Cardiac muscle cell (in vitro differentiated cells and primary cell): ENCODE data around the gene PACSIN2. TPM values are rescaled to one million over a fixed set of nuclear protein-coding genes. Genes with fewer than 3 reads are reported as not detected.
"Not testable (repeated sequence)": the region's sequence is repeated elsewhere in the genome, so short reads cannot be mapped to it uniquely, and the experiment has no call there.

Experiments used
- DNase-seq, 2 donors: peaks; one replicate each; pipeline versions ENCODE4 v3.0.0 to v3.0.0-alpha.2; 2010 to 2017; ENCODE audit warnings: low read depth in 1 of 2, low spot score in 1 of 2
- H3K27ac ChIP-seq: fragments of 200-600 bp; sonication (generic); 2 replicates; pipeline ENCODE4 v1.5.1; 2016
- H3K27me3 ChIP-seq: fragments of 200-600 bp; sonication (generic); 2 replicates; pipeline ENCODE4 v1.6.0; 2016; ENCODE audit warnings: control low read depth
- H3K36me3 ChIP-seq: fragments of 200-600 bp; sonication (generic); 2 replicates; pipeline ENCODE4 v1.5.1; 2016; ENCODE audit warnings: control low read depth
- H3K4me1 ChIP-seq: fragments of 200-600 bp; sonication (generic); 2 replicates; pipeline ENCODE4 v1.8.1; 2017; ENCODE audit warnings: low read depth, mild to moderate bottlenecking, mixed run types
- H3K4me3 ChIP-seq: fragments of 200-600 bp; sonication (generic); 2 replicates; pipeline ENCODE4 v1.5.1; 2016; ENCODE audit warnings: mild to moderate bottlenecking
- H3K9me3 ChIP-seq: fragments of 200-600 bp; sonication (generic); 2 replicates; pipeline ENCODE4 v1.5.1; 2017; ENCODE audit warnings: low read depth, mild to moderate bottlenecking, control low read depth
- CTCF ChIP-seq: IDR thresholded peaks from 2 replicates; pipeline ENCODE4 v1.5.1; 2012; ENCODE audit warnings: low read depth, mild to moderate bottlenecking, low read length
- polyA plus RNA-seq: library from polyadenylated mRNA; unstranded; fragments of >200 nt; fragmentation: Nextera tagmentation; extraction: Ambion mirVana; gene quantifications from 2 replicates; pipeline ENCODE4 v1.2.1, GENCODE V29; 2016
- total RNA-seq: library from RNA; depleted of rRNA; stranded (reverse); fragments of >200 nt; gene quantifications from 2 replicates; pipeline ENCODE4 v1.2.3, GENCODE V29; 2016

PACSIN2 gene
- total and polyA plus RNA-seq, 2 experiments from 2014 or later = 67.7 to 70.5 TPM

GRCh38 chr22:42958937-42959336 lies 56.0 kb downstream of the PACSIN2 start:
- peak overlapping the region; percentile 91 for H3K27ac ChIP-seq
- no peak overlapping the region for H3K4me3 ChIP-seq

GRCh38 chr22:42957958-42958357 lies 57.0 kb downstream of the PACSIN2 start:
- peaks cover 50% of the 10 kb centered on the region for H3K4me1 ChIP-seq
- H3K27me3 ChIP-seq = no peaks in the 10 kb centered on the region
- no peaks in the 10 kb centered on the region for H3K36me3 ChIP-seq
- no peak for TF ChIP-seq CTCF
- no peak for DNase-seq
- no peak overlapping the region for H3K27ac ChIP-seq
- no peaks in the 10 kb centered on the region for H3K9me3 ChIP-seq
- H3K4me3 ChIP-seq = no peak overlapping the region

More at GRCh38 chr22:42958937-42959336, 56.0 kb downstream of the PACSIN2 start:
- H3K4me1 ChIP-seq = peaks cover 52% of the 10 kb centered on the region
- H3K36me3 ChIP-seq = no peaks in the 10 kb centered on the region
- TF ChIP-seq CTCF = no peak
- no peaks in the 10 kb centered on the region for H3K9me3 ChIP-seq
- no peaks in the 10 kb centered on the region for H3K27me3 ChIP-seq
- DNase-seq = no peak

GRCh38 chr22:42957544-42957943 lies 57.4 kb downstream of the PACSIN2 start:
- peaks cover 46% of the 10 kb centered on the region for H3K4me1 ChIP-seq
- H3K36me3 ChIP-seq = no peaks in the 10 kb centered on the region
- no peak for TF ChIP-seq CTCF
- no peaks in the 10 kb centered on the region for H3K9me3 ChIP-seq
- no peaks in the 10 kb centered on the region for H3K27me3 ChIP-seq
- no peak overlapping the region for H3K4me3 ChIP-seq
- DNase-seq = no peak
- H3K27ac ChIP-seq = no peak overlapping the region

GRCh38 chr22:42955848-42956247 lies 59.1 kb downstream of the PACSIN2 start:
- peaks cover 45% of the 10 kb centered on the region for H3K4me1 ChIP-seq
- no peak for TF ChIP-seq CTCF

GRCh38 chr22:42955087-42955635 lies 59.8 kb downstream of the PACSIN2 start:
- Histone ChIP-seq H3K36me3 (no peaks in the 10 kb centered on the region), H3K27me3 (no peaks in the 10 kb centered on the region), H3K4me1 (peaks cover 39% of the 10 kb centered on the region), H3K27ac (no peak overlapping the region), H3K9me3 (no peaks in the 10 kb centered on the region), H3K4me3 (no peak overlapping the region)
- DNase-seq = no peak
- TF ChIP-seq CTCF = no peak

More at GRCh38 chr22:42955848-42956247, 59.1 kb downstream of the PACSIN2 start:
- DNase-seq = no peak
- no peaks in the 10 kb centered on the region for H3K27me3 ChIP-seq
- no peaks in the 10 kb centered on the region for H3K9me3 ChIP-seq
- no peaks in the 10 kb centered on the region for H3K36me3 ChIP-seq
- H3K27ac ChIP-seq = no peak overlapping the region
- no peak overlapping the region for H3K4me3 ChIP-seq

GRCh38 chr22:42953751-42954150 lies 61.2 kb downstream of the PACSIN2 start:
- H3K36me3 ChIP-seq, DNase-seq, H3K27ac ChIP-seq, H3K27me3 ChIP-seq, H3K9me3 ChIP-seq, H3K4me3 ChIP-seq: not testable (repeated sequence)
- peaks cover 26% of the 10 kb centered on the region for H3K4me1 ChIP-seq
